ENCODE measurements around the gene CTDSPL2.
A peak's percentile ranks its signal among the peaks of the same experiment; 100 is the strongest.

Gene CTDSPL2

GRCh38 chr15:44495562-44495961 lies 68.1 kb downstream of the CTDSPL2 start:
- TF ChIP-seq CTCF (IDR thresholded peaks at IDR 0.05; ENCODE audit: control insufficient read depth, insufficient read depth, low read depth, low read length, missing control alignments), result no peak
- no peak for DNase-seq (ENCODE audit: low read depth)
- H3K4me3 ChIP-seq (ENCODE audit: control insufficient read depth, low read depth, low read length), result no peak overlapping the region

DNA sequence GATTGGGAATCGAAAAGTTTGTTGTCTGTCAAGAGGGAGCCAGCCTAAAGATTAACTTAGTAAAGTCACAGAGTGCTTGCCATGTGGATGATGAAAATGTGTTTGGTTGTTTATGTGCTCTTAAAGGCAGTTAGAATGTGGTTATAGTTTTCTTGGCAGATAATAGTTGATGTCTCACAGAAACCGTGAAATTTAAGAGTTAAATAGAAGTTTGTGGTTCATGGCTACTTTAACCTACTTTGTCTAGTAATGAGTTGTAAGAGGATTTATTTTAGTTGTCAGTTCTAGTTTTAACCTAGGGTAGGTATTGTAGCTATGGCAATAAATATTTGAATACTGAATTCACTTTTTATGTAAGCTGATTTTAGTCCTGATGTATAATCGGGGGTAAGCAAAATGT lies 73.1 kb downstream of the CTDSPL2 start:
- no peak overlapping the region for H3K4me3 ChIP-seq (ENCODE audit: control insufficient read depth, low read depth, low read length)
- no peak for TF ChIP-seq CTCF (IDR thresholded peaks at IDR 0.05; ENCODE audit: control insufficient read depth, insufficient read depth, low read depth, low read length, missing control alignments)
- DNase-seq (ENCODE audit: low read depth), result no peak

DNA sequence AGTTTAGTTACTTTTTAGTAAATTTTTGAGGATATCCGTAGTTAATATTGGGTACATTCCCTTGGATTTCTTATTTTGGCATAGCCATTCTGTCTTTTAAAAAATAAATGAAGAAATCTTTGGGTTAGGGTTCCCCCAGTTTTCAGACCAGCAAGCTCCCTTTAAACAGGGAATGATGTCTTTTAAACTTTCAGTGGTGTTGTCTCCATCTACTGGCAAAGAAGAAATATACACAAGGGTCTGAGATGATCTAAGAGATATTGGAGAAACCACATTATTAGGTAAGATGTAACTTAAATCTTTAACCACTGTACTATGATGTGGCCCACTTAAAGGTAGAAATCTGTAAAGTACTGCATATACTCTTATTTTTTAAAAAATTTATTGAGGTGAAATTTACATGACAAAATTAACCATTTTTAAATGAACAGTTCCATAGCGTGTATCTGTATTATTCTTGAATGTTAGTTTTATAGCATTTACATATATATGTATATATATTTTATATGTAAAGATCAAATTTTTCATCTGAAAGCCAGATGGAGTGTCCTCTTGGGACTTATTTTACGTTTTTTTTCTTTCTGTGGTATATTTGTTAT lies 74.4 kb downstream of the CTDSPL2 start:
- H3K4me3 ChIP-seq (ENCODE audit: control insufficient read depth, low read depth, low read length), result no peak overlapping the region
- peak; percentile 8 for DNase-seq (ENCODE audit: low read depth)
- peak; percentile 48 for TF ChIP-seq CTCF (IDR thresholded peaks at IDR 0.05; ENCODE audit: control insufficient read depth, insufficient read depth, low read depth, low read length, missing control alignments)

DNA sequence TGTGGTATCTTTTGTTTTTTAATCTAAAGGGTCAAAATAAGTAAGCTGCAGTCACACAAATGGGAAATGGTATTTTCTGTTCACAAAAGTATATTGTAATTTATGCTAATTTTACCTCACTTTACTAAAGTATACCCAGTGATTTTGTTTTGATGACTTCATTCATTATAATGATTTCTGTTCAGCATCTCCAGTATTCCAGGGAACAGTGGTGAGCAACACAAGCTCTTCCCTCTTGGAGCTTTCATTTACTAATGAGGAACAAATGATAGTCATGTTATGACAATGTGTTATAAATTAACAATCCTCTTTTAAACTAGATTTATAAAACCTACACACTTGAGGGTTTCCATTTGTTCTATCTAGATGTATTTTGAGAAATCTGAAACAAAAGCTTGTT lies 89.0 kb downstream of the CTDSPL2 start:
- DNase-seq (ENCODE audit: low read depth), result no peak
- H3K4me3 ChIP-seq (ENCODE audit: control insufficient read depth, low read depth, low read length), result no peak overlapping the region
- no peak for TF ChIP-seq CTCF (IDR thresholded peaks at IDR 0.05; ENCODE audit: control insufficient read depth, insufficient read depth, low read depth, low read length, missing control alignments)

- no peak overlapping the region for H3K4me3 ChIP-seq (ENCODE audit: control insufficient read depth, low read depth, low read length)
- no peak for DNase-seq (ENCODE audit: low read depth)
- TF ChIP-seq CTCF (IDR thresholded peaks at IDR 0.05; ENCODE audit: control insufficient read depth, insufficient read depth, low read depth, low read length, missing control alignments), result no peak
Observed at GRCh38 chr15:44519537-44519936, 92.1 kb downstream of the CTDSPL2 start.

GRCh38 chr15:44525018-44525417 lies 97.6 kb downstream of the CTDSPL2 start:
- H3K4me3 ChIP-seq (ENCODE audit: control insufficient read depth, low read depth, low read length), result no peak overlapping the region
- DNase-seq (ENCODE audit: low read depth), result no peak
- no peak for TF ChIP-seq CTCF (IDR thresholded peaks at IDR 0.05; ENCODE audit: control insufficient read depth, insufficient read depth, low read depth, low read length, missing control alignments)

GRCh38 chr15:44527241-44527640 lies 99.8 kb downstream of the CTDSPL2 start:
- no peak overlapping the region for H3K4me3 ChIP-seq (ENCODE audit: control insufficient read depth, low read depth, low read length)
- TF ChIP-seq CTCF (IDR thresholded peaks at IDR 0.05; ENCODE audit: control insufficient read depth, insufficient read depth, low read depth, low read length, missing control alignments), result no peak
- no peak for DNase-seq (ENCODE audit: low read depth)
